Measurements from ENCODE around the gene MTG2. TPM values are rescaled to one million over a fixed set of nuclear protein-coding genes. Genes with fewer than 3 reads are reported as not detected.

MTG2 gene
- total and polyA plus RNA-seq, 11 donors: 20.7 to 40.7 (median 27.9) TPM

- no peak overlapping the region for H3K27ac ChIP-seq
- intact Hi-C loops (cut with DNase I): loop anchor here in 4 of 10 donors (5.0 to 10.0 kb wide), 4 partner anchors 38 to 86 kb away; partner anchors contain the start of genes MTG2 (in 1 of the 4), PSMA7 (in 1 of the 4) and SS18L1 (in 1 of the 4)
- H3K9me3 ChIP-seq: peaks cover 0 to 3% (median 0%) of the 10 kb centered on the region in 12 donors
- H3K4me3 ChIP-seq: no peak overlapping the region
- ATAC-seq: no peak
- TF ChIP-seq, protein P1, sequence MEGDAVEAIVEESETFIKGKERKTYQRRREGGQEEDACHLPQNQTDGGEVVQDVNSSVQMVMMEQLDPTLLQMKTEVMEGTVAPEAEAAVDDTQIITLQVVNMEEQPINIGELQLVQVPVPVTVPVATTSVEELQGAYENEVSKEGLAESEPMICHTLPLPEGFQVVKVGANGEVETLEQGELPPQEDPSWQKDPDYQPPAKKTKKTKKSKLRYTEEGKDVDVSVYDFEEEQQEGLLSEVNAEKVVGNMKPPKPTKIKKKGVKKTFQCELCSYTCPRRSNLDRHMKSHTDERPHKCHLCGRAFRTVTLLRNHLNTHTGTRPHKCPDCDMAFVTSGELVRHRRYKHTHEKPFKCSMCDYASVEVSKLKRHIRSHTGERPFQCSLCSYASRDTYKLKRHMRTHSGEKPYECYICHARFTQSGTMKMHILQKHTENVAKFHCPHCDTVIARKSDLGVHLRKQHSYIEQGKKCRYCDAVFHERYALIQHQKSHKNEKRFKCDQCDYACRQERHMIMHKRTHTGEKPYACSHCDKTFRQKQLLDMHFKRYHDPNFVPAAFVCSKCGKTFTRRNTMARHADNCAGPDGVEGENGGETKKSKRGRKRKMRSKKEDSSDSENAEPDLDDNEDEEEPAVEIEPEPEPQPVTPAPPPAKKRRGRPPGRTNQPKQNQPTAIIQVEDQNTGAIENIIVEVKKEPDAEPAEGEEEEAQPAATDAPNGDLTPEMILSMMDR (IDR thresholded peaks at IDR 0.05): no peak
- TF ChIP-seq POLR2A (IDR thresholded peaks at IDR 0.05): no peak
- WGBS, 4 donors: 90 to 93% (median 90%) methylated on average over 7 to 10 of the region's 10 CpGs
- DNase-seq: no peak
- H3K27me3 ChIP-seq: peaks cover 0 to 21% (median 0%) of the 10 kb centered on the region in 9 donors
- no peaks in the 10 kb centered on the region for H3K36me3 ChIP-seq
- peaks cover 0 to 26% (median 6%) of the 10 kb centered on the region in 12 donors for H3K4me1 ChIP-seq
Measured at GRCh38 chr20:62230696-62231095, 47.9 kb downstream of the MTG2 start.

GRCh38 chr20:62231292-62231691 is 48.5 kb downstream of the MTG2 start:
- no peak for ATAC-seq
- no peak for DNase-seq
- peaks cover 0 to 3% (median 0%) of the 10 kb centered on the region in 12 donors for H3K9me3 ChIP-seq
- intact Hi-C loops (cut with DNase I): loop anchor here in 4 of 10 donors (5.0 to 10.0 kb wide), 4 partner anchors 39 to 86 kb away; partner anchors contain the start of genes MTG2 (in 1 of the 4), PSMA7 (in 1 of the 4) and SS18L1 (in 1 of the 4)
- H3K4me1 ChIP-seq: peaks cover 0 to 30% (median 6%) of the 10 kb centered on the region in 12 donors
- no peak overlapping the region for H3K4me3 ChIP-seq
- no peaks in the 10 kb centered on the region for H3K36me3 ChIP-seq
- H3K27me3 ChIP-seq: peaks cover 0 to 16% (median 0%) of the 10 kb centered on the region in 9 donors
- TF ChIP-seq POLR2A (IDR thresholded peaks at IDR 0.05): no peak
- TF ChIP-seq, protein P1 (IDR thresholded peaks at IDR 0.05): no peak
- no peak overlapping the region for H3K27ac ChIP-seq
- WGBS, 4 donors: 85 to 95% (median 93%) methylated on average over 5 to 6 of the region's 6 CpGs

DNA sequence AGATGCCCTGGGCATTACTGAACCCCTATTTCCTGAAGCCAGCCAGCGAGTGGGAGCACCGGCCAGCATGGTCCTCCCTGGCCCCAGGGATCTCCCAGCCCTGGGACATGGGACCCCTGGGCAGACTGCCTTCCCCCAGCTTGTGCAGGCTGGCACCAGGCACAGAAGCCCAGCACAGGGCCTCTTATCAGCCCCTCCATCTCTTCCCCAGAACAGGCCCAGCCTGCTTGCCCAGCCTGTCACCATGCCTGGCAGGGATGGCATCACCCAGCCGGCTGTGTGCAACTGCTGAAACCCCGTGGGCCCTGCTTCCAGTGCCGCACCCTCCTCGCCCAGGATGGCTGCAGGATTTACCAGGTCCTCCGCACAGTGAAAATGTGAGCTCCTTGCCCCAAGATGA is 49.4 kb downstream of the MTG2 start:
- Histone ChIP-seq H3K36me3 (no peaks in the 10 kb centered on the region), H3K4me3 (no peak overlapping the region), H3K27ac (no peak overlapping the region), H3K9me3 (peaks cover 0 to 3% (median 0%) of the 10 kb centered on the region in 12 donors), H3K27me3 (peaks cover 0 to 10% (median 0%) of the 10 kb centered on the region in 9 donors), H3K4me1 (peaks cover 0 to 37% (median 6%) of the 10 kb centered on the region in 12 donors)
- intact Hi-C loops (cut with DNase I): loop anchor here in 4 of 10 donors (5.0 to 10.0 kb wide), 4 partner anchors 40 to 87 kb away; partner anchors contain the start of genes MTG2 (in 1 of the 4), PSMA7 (in 1 of the 4) and SS18L1 (in 1 of the 4)
- ATAC-seq: no peak
- TF ChIP-seq POLR2A (IDR thresholded peaks at IDR 0.05): no peak
- DNase-seq: no peak
- 79 to 88% (median 85%) methylated on average over 7 of the region's 7 CpGs for WGBS, 4 donors

DNA sequence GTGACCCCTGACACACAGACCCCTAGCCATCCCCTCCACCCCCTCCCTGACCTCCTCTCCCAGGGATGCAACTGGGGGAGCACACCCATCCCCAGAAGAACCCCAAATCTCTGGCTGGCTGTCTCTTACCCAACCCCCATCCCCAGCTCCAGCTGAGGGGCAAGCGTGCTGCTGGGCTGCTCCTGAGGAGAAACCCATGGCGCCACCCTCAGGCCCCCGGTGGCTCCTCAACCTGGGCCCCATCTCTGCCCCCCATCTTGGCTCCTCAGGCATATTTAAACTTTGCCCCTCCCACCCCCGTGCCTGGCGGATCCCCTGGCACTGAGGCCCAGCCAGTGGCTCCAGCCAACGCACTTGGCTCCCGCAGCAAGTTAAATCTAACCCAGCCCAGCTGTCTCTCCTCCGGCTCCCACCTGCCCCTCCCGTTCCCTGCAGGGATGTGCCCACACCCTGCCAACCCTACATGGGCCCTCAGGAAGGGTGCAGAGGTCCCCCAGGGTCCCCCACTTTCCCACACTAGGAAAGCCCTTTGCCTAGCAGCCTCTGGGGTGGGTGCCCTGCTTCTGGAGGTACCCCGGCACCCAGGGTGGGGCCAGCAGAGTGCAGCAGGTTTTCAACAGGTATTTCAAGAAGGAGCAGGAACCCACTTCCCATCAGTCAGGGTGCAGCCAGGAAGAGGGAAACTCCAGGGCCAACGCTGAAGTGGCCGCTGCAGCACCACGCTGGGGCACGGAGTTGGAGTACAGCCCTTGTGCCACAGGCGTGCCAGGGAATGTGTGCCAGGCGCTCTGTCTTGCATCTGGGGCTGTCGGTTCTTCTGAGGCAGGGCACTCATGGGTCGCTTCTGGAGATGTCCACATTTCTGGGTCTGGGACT is 50.2 kb downstream of the MTG2 start:
- no peaks in the 10 kb centered on the region for H3K36me3 ChIP-seq
- no peak overlapping the region for H3K4me3 ChIP-seq
- peak overlapping the region in 7 of 12 donors; percentile 23 to 87 (median 84) for H3K27ac ChIP-seq
- peaks cover 0 to 3% (median 0%) of the 10 kb centered on the region in 12 donors for H3K9me3 ChIP-seq
- ATAC-seq (peak; percentile 21 to 60 (median 44)), DNase-seq (peak in 4 of 5 donors; percentile 49 to 75 (median 54))
- 46 to 66% (median 51%) methylated on average over 11 to 18 of the region's 18 CpGs for WGBS, 4 donors
- no peak for TF ChIP-seq POLR2A (IDR thresholded peaks at IDR 0.05)
- TF ChIP-seq, protein P1 (IDR thresholded peaks at IDR 0.05): no peak
- intact Hi-C loops (cut with DNase I): loop anchor here in 4 of 10 donors (5.0 to 10.0 kb wide), 4 partner anchors 41 to 88 kb away; partner anchors contain the start of genes MTG2 (in 1 of the 4), PSMA7 (in 1 of the 4) and SS18L1 (in 1 of the 4)
- H3K4me1 ChIP-seq: peaks cover 0 to 45% (median 9%) of the 10 kb centered on the region in 12 donors
- H3K27me3 ChIP-seq: peaks cover 0 to 3% (median 0%) of the 10 kb centered on the region in 9 donors
